ENCODE data around the gene PRKACB. TPM values are rescaled to one million over a fixed set of nuclear protein-coding genes. Genes with fewer than 3 reads are reported as not detected.

PRKACB gene
- polyA plus RNA-seq, 1 donor (not counting 4 experiments of a cell fraction or from before 2014, with no cell fraction given), result 15.3 TPM

DNA sequence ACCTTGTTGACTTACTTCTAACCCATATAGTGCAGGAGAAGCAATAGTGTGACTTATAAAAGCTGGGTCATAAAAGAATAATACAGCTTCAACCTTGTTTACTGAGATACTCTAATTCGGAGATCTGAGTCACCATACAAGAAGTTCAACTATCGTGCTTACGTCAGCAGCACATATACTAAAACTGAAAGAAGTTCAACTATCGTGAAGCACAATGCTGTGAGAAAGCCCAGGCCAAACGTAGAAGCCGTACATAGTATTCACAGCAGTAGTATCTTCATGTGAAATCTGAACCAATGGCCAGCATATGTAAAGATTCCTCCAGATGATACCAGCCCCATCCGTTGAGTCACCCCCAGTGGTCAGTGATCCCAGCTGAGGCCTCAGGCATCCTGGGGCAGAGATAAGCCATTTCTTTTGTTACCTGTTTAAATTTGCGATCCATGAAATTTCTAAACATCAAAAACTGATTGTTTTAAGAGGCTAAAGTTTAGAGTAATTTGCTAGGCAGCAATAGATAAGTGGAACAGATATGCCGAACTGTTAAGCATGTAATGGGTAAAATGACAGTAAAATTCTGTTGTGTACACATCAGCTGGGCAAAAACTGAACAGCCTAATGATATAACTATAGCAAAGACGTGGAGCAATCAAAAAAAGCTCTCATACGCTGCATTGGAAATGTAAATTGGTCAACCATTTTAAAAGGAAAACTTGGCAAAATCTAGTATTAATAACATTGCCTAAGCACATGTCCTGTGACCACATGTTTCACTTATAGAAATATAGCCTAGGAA lies 103.6 kb downstream of the PRKACB start:
- TF ChIP-seq, protein P1, sequence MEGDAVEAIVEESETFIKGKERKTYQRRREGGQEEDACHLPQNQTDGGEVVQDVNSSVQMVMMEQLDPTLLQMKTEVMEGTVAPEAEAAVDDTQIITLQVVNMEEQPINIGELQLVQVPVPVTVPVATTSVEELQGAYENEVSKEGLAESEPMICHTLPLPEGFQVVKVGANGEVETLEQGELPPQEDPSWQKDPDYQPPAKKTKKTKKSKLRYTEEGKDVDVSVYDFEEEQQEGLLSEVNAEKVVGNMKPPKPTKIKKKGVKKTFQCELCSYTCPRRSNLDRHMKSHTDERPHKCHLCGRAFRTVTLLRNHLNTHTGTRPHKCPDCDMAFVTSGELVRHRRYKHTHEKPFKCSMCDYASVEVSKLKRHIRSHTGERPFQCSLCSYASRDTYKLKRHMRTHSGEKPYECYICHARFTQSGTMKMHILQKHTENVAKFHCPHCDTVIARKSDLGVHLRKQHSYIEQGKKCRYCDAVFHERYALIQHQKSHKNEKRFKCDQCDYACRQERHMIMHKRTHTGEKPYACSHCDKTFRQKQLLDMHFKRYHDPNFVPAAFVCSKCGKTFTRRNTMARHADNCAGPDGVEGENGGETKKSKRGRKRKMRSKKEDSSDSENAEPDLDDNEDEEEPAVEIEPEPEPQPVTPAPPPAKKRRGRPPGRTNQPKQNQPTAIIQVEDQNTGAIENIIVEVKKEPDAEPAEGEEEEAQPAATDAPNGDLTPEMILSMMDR (optimal IDR thresholded peaks at IDR 0.05 in 1 of 3, IDR thresholded peaks at IDR 0.05 in 1 of 3, conservative IDR thresholded peaks at IDR 0.05 in 1 of 3; ENCODE audit: extremely low read depth in 1 of 3, insufficient read depth in 2 of 3, low read length in 3 of 3), result no peak
- no peak for TF ChIP-seq EZH2 (IDR thresholded peaks at IDR 0.05; ENCODE audit: low read length)
- H3K4me2 ChIP-seq (ENCODE audit: control insufficient read depth, extremely low read depth, insufficient read depth, low read depth, low read length), result no peak overlapping the region
- no peaks in the 10 kb centered on the region for H3K4me1 ChIP-seq (ENCODE audit: control insufficient read depth, extremely low read depth, insufficient read depth, low read length)
- no peak overlapping the region for H3K27ac ChIP-seq (ENCODE audit: control insufficient read depth, insufficient read depth, low read length)
- H3K9me1 ChIP-seq (ENCODE audit: control insufficient read depth, extremely low read depth, insufficient read depth, low read length), result no peaks in the 10 kb centered on the region
- no peak overlapping the region for H2AFZ ChIP-seq (ENCODE audit: control insufficient read depth, low read length)
- H3K4me3 ChIP-seq (ENCODE audit: control insufficient read depth in 2 of 3, extremely low read depth in 1 of 3, insufficient read depth in 2 of 3, low read depth in 1 of 3, low read length in 3 of 3), result no peak overlapping the region
- H3K36me3 ChIP-seq (ENCODE audit: control insufficient read depth in 2 of 2, extremely low read depth in 1 of 2, insufficient read depth in 2 of 2, low read length in 2 of 2), result no peaks in the 10 kb centered on the region
- DNase-seq (ENCODE audit: low read depth, low spot score) (no peak), FAIRE-seq (no peak)
- H3K27me3 ChIP-seq (ENCODE audit: control insufficient read depth, extremely low read depth, insufficient read depth, low read length), result no peaks in the 10 kb centered on the region
- no peaks in the 10 kb centered on the region for H4K20me1 ChIP-seq (ENCODE audit: control insufficient read depth, extremely low read depth, insufficient read depth, low read length)
- H3K9ac ChIP-seq (ENCODE audit: control insufficient read depth, extremely low read depth, insufficient read depth, low read length), result no peak overlapping the region
- no peaks in the 10 kb centered on the region for H3K9me3 ChIP-seq (ENCODE audit: control insufficient read depth, low read depth, low read length)
- no peaks in the 10 kb centered on the region for H3K79me2 ChIP-seq (ENCODE audit: control insufficient read depth, insufficient read depth, low read length)
- dilution Hi-C loops (cut with MboI; ENCODE audit: extremely low pct_ligation_motif_present, low sequenced_read_pairs), result no loop called here

DNA sequence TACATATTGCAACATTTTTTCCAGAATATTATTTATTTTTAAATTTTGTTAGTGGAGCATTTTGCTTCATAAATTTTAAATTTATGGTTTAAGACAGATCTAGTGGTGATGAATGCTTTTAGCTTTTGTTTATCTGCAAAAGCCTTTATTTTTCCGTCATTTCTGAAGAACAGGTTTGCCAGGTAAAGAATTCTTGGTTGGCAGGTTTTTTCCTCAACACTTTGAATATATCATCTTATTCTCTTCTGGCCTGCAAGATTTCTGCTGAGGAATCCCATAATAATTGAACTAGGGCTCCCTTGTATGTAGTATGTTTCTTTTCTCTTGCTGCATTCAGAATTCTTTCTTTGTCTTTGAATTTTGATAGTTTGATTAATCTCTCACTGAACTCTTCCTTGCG lies 106.6 kb downstream of the PRKACB start:
- Histone ChIP-seq H3K4me3 (ENCODE audit: control insufficient read depth in 2 of 3, extremely low read depth in 1 of 3, insufficient read depth in 2 of 3, low read depth in 1 of 3, low read length in 3 of 3) (no peak overlapping the region), H4K20me1 (ENCODE audit: control insufficient read depth, extremely low read depth, insufficient read depth, low read length) (no peaks in the 10 kb centered on the region), H3K27ac (ENCODE audit: control insufficient read depth, insufficient read depth, low read length) (no peak overlapping the region), H2AFZ (ENCODE audit: control insufficient read depth, low read length) (no peak overlapping the region), H3K27me3 (ENCODE audit: control insufficient read depth, extremely low read depth, insufficient read depth, low read length) (no peaks in the 10 kb centered on the region), H3K9me1 (ENCODE audit: control insufficient read depth, extremely low read depth, insufficient read depth, low read length) (no peaks in the 10 kb centered on the region), H3K9ac (ENCODE audit: control insufficient read depth, extremely low read depth, insufficient read depth, low read length) (no peak overlapping the region), H3K4me1 (ENCODE audit: control insufficient read depth, extremely low read depth, insufficient read depth, low read length) (peaks cover 10% of the 10 kb centered on the region), H3K4me2 (ENCODE audit: control insufficient read depth, extremely low read depth, insufficient read depth, low read depth, low read length) (no peak overlapping the region), H3K9me3 (ENCODE audit: control insufficient read depth, low read depth, low read length) (no peaks in the 10 kb centered on the region), H3K36me3 (ENCODE audit: control insufficient read depth in 2 of 2, extremely low read depth in 1 of 2, insufficient read depth in 2 of 2, low read length in 2 of 2) (no peaks in the 10 kb centered on the region), H3K79me2 (ENCODE audit: control insufficient read depth, insufficient read depth, low read length) (no peaks in the 10 kb centered on the region)
- no peak for FAIRE-seq
- TF ChIP-seq EZH2 (IDR thresholded peaks at IDR 0.05; ENCODE audit: low read length), result no peak
- TF ChIP-seq, protein P1 (optimal IDR thresholded peaks at IDR 0.05 in 1 of 3, IDR thresholded peaks at IDR 0.05 in 1 of 3, conservative IDR thresholded peaks at IDR 0.05 in 1 of 3; ENCODE audit: extremely low read depth in 1 of 3, insufficient read depth in 2 of 3, low read length in 3 of 3), result no peak
- dilution Hi-C loops (cut with MboI; ENCODE audit: extremely low pct_ligation_motif_present, low sequenced_read_pairs), result no loop called here
- DNase-seq (ENCODE audit: low read depth, low spot score), result no peak
